GM18499 (cell line): ENCODE measurements around the gene DVL2.

Experiments
- ATAC-seq: cut with Tn5 transposase; IDR thresholded peaks from one replicate; pipeline ENCODE4 v1.9.1; 2021; ENCODE audit warnings: moderate number of reproducible peaks; ENCODE audit not compliant: insufficient read depth, unreplicated experiment

The DVL2 gene

GRCh38 chr17:7177954-7178477, 56.3 kb downstream of the DVL2 start:
- ATAC-seq = no peak

- no peak for ATAC-seq
Observed at GRCh38 chr17:7177191-7177953, 56.9 kb downstream of the DVL2 start.

GRCh38 chr17:7176841-7177190, 57.5 kb downstream of the DVL2 start:
- no peak for ATAC-seq

GRCh38 chr17:7176107-7176840, 58.0 kb downstream of the DVL2 start:
- ATAC-seq = no peak
